Thyroid gland (tissue), 4 donors: ENCODE results near the gene IFTAP.

Source experiments
- CTCF ChIP-seq, 6 experiments: fragments of 200-600 bp in 3 of 6; fragments of 450-650 bp in 3 of 6; sonication (generic) in 3 of 6; IDR thresholded peaks; one replicate each; pipeline ENCODE4 v1.5.1; 2016 to 2019; ENCODE audit warnings: antibody characterized with exemption in 6 of 6, mild to moderate bottlenecking in 2 of 6, inconsistent platforms in 1 of 6, moderate library complexity in 1 of 6
- POLR2A ChIP-seq, 2 donors: fragments of 450-650 bp; IDR thresholded peaks; one replicate each; pipeline ENCODE4 v1.6.1; 2017; ENCODE audit warnings: antibody characterized with exemption in 2 of 2, mild to moderate bottlenecking in 2 of 2, moderate library complexity in 1 of 2

DNA sequence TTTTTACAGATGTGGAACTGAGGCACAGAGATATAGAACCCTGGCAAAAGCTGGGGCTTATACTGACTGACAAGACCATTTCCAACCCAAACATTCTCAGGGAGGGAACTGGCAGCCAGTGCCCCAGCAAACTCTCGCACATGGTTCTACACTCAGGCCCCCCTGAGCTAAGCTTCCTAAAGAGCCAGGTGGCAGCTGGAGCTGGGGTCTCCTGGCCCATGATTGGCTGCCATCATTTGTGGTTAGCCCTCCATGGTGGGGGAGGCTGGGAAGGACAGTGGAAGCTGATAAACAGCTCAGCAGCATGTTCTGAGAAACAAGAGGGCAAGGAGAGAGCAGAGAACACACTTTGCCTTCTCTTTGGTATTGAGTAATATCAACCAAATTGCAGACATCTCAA, 26.6 kb upstream of the IFTAP start, which contains the start of gene RAG1:
- TF ChIP-seq CTCF (IDR thresholded peaks at IDR 0.05), result no peak
- TF ChIP-seq POLR2A (IDR thresholded peaks at IDR 0.05), result no peak
